Stimulated activated CD4-positive, alpha-beta T cell treated with anti-CD3 and anti-CD28 coated beads, Interleukin-1b, Interleukin-23, amount 100 ng/mL, for 4 hours (primary cell): ENCODE measurements around the gene ANKLE1.

ENCODE experiments used
- DNase-seq, 2 donors: peaks; one replicate each; pipeline ENCODE4 v3.0.0-alpha.2; 2020; ENCODE audit warnings: low read depth in 2 of 2

The ANKLE1 gene

DNA sequence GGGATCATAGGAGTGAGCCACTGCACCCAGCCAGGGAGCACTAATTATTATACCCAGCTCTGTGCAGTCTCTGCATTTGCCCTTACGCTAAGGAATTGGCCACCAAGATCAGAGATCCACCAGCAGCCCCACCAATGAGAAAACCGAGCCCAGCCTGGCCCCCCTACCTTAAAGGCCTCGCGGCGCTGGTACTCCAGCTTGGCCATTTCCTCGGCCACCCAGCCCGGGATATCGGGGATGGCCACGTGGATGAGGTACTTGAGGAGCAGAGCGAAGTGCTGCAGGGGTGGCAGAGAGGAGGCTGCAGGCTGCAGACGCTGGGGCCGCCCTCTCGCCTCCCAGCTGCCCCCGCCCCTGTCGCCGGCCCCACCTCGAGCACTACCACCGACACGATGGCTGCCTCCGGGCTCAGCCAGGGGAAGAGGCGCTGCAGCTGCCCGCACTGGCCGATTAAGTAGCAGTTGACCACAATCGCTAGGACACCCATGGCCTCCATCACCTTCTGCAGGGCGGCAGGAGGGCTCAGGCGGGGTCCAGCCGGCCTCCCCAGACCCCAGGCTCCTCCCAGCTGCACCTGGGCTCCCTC lies 45.5 kb downstream of the ANKLE1 start:
- no peak for DNase-seq

DNA sequence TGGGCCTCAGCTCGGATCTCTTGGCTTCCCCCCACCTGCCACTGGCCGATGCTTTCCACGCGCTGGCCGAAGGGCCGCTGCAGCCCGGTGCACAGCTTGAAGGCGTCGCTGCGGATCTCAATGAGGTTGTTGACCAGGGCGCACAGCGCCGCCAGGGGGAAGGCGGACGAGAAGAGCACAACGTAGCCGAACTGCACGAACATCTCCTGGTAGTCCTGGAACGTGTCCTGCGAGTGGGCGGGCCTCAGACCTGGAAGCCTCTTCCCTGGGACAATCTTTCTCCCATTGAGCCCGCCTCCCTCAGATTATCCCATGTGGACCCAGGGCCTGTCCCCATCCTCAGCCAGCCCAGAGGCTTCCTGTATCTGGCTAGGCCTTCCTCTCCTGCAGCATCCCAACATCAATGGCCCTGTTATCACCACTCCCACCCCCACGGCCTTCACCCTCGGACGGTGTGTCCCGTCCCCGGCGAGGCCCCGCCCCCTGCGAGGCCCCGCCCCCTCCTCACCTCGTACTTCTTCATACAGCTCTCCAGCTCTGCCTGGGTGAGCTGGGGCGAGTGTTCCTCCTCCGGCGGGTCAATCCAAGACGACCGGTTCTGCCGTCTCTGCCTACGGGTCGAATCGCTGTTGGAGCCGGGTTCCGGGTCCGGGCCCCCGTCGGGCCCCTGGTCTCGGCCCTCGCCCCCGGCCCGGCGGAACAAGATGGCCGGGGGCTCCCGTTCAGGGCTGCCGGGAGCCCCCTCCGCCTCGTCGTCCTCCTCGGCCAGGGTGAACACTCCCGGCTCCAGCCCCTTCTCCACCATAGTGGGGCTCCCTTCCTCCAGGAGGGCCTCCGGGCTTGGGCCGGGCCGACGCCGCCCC lies 46.2 kb downstream of the ANKLE1 start:
- peak; percentile 47 to 62 for DNase-seq

DNA sequence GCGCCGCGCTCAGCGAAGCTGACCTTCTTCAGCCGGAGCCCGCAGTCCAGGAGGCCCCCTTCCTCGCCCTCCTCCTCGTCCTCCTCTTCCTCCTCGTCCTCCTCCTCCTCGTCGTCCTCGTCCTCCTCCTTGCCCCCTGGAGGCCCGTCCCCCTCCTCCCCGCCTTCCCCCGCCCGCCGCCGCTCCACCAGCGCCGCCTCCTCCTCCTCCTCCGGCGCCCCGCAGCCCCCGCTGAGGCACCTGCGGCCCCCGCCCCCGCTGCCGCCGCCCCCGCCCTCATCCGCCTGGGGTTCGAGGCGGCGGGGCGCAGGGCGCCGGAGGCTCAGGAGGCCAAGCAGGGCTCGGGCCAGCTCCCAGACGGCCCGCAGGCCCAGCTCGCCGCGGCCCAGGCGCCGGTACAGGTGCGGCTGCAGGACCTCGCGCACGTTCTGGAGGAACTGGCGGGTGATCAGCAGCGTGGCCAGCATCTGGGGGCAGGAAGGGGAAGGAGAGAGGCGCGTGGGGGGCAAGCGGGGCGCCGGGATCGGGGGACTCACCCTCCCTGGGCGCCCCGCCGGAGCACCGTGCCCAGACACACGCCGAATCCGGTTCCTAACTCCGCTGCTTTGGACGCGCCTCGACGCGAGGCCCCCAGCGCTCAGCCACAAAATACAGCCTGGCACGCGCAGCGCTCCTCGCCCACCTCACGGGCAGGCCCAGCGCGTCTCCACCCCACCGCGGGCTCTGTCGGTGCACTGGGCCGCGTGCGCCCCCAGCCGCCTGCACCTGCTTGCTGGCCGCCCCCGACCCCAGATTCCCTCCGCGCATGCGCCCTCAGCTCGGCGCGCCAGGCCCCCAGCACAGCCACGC lies 47.0 kb downstream of the ANKLE1 start:
- DNase-seq, result peak; percentile 47

DNA sequence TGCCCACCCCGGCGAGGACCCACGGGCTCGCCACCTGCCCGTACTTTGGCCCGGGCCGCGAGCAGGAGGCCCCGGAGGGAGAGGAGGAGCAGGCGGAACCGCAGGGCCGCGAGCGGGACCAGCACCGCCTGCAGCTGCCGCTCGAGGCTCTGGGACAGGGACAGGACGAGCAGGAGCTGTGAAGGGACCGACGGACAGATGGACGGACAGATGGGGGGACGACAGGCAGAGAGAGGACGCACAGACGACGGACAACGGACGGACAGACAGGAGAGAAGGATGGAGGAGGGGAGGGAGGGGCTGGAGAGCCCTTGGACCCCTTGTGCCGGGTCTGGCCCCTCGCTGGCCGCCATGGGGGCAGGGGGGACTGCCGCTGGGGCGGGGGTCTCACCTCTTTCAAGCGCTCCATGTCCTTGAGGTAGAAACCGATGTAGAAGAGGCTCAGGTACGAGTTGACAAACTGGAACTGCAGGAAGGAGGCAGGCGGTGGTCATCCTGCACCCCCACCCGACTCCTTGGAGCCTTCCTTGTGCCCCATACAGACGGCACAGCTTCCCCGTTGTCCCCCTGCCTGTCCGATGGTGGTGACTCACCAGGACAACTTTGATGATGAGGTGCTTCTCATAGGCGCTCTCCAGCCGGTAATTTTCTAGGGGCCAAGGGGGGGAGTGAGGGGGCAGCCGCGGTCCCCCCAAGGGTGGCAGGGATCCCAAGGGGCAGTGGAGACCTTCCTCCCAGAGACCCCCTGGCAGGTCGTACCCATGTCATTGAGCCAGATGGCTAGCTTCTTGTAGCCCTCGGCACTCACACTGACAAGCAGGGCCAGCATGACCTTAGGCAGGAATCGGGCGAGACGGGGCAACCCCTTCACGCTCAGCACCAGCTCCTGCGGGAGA lies 47.9 kb downstream of the ANKLE1 start:
- no peak for DNase-seq

DNA sequence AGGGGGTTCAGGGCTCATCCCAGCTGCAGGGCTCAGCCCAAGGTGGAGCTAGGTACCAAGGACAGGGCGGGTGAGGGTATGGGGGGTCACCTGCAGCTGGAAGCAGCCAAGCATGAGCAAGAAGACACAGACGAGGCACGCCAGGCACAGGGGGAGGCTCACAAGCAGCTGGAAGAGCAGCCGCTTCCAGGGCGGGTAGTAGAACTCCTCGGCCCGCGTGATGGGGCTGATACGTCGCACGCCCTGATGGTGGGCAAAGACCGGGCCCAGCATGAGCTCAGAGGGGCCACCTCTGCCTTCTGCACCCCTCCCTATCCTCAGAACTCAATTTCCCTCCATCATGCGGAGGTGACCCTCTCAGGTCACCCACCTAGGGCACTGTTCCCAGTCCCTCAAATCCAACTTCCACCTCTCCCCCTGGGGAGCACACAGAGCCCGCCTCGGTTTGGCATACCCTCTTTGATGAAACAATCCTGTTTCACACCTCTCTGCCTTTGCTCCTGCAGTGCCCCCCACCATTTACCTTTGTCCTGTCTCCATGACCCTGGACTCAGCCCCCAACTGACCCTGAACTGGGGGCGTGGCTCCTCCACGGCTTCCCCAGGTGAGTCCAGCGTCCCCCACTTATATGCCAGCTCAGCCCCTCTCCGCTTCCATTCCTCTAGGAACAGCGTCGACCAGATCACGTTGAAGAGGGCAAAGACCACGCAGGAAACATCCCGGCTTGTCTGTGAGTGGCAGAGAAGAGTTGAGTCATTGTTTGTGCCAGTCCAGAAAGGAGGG lies 48.8 kb downstream of the ANKLE1 start:
- DNase-seq, result no peak

DNA sequence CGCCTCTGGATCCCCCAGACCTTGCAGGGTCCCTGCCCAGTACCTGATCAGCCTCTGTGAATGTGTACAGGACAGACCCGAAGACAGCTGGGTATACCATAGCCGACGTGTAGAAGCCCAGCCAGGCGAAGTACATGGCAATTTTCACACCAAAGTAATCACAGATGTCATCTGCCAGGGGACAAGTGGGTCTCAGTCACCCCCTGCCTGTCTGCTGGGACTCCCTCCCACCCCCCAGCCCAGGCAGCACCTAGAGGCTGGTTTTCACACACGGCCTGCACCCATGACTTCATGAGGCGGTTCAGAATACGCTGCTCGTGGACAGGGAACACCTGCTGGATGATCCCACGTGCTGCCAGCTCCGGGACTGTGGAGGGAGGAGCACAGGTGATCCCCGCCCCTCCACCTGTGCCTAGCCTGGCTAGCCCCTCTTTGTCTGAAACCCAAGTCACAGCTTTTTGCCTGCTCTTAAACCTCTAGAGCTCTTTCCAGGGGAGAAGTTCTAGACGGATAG lies 49.4 kb downstream of the ANKLE1 start:
- no peak for DNase-seq

DNA sequence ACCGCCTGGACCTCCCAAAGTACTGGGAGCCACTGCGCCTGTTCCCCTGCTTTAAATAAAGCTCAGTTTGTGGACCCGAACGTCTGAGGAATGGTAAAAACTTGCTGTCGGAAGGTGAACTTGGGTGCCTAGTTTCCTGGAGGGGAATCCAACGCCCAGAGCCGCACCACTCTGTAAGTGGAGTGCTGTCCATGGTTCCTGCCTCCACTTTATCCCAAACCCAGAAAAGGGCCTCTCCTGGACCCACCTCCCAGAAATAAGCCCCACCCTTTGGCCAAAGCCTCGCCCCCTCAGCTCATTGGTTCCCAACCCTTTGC lies 50.6 kb downstream of the ANKLE1 start:
- no peak for DNase-seq

DNA sequence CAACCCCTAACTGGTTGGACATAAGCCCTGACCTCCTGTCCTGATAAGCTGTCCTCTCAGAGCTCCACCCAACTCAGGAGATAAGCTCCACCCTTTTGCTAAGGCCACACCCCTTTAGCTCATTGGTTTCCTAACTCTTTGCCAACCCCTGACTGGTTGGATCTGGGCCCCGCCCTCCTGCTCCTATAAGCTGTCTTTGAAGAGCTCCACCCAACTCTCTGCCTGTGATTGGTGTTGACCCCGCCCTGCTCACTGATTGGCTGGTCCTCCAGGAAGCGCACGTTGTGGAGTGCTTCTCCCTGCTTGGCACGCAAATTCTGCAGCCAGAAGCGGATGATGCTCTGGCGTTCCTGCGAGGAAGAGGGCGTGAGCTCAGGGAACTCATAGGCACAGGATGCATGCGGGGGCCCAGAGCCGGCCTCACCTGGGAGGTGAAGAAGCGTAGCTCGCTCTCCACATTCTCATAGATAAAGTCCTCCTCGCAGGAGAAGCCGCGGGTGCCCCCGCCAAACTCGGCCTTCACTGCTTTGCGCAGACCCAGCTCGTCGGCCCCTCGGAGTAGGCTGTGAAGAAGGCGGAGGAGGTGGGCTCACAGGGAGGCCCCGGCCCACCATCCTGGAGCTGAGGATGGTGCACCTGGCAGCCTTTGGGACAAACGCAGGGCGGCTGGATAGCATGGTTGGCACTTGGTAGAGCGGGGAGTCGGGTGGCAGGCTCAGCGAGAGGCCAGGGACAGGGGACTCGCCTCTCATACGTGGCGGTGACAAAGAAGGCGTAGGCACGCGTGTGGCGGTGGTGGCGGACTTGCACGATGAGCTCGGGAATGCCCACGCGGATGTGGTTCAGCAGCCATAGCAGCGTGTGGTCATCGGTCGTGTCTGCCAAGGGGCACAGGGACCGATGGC lies 51.2 kb downstream of the ANKLE1 start:
- DNase-seq, result no peak

DNA sequence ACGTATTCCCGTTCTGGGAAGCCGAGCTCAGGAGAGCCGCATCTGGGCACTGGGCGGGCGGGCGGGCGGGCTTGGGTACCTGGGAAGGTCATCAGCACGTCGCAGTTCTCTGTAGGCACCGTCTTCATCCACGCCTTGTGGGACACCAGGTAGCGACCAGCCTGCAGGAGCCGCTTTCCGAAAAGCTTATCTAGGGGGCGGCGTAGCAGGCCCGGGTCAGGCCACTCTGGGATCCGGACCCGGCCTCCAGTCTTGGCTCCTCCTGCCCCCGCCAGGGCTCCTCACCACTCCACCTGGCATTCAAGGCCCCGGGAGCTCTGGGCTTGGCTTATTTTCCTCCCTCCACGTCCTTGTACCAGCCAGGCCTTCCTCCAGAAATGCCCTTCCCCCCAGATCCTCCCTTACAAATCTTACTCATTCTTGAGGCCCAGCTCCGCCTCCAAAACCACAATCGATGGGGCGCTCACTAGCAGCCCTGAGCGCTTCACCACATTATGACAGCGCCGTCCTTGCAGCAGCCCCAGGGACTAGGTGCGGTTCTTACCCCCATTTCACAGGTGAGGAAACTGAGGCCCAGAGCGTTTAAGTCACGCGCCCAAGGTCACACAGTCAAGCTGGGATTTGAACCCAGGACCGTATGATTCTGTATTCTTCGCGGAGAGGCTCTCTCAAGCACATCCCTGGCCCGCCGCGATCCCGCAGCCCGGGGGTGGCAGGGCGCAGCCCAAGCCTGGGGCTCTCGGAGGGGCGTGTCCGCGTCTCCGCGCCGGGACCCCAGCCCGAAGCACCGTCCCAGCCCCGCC lies 52.1 kb downstream of the ANKLE1 start:
- peak; percentile 58 to 62 for DNase-seq

DNA sequence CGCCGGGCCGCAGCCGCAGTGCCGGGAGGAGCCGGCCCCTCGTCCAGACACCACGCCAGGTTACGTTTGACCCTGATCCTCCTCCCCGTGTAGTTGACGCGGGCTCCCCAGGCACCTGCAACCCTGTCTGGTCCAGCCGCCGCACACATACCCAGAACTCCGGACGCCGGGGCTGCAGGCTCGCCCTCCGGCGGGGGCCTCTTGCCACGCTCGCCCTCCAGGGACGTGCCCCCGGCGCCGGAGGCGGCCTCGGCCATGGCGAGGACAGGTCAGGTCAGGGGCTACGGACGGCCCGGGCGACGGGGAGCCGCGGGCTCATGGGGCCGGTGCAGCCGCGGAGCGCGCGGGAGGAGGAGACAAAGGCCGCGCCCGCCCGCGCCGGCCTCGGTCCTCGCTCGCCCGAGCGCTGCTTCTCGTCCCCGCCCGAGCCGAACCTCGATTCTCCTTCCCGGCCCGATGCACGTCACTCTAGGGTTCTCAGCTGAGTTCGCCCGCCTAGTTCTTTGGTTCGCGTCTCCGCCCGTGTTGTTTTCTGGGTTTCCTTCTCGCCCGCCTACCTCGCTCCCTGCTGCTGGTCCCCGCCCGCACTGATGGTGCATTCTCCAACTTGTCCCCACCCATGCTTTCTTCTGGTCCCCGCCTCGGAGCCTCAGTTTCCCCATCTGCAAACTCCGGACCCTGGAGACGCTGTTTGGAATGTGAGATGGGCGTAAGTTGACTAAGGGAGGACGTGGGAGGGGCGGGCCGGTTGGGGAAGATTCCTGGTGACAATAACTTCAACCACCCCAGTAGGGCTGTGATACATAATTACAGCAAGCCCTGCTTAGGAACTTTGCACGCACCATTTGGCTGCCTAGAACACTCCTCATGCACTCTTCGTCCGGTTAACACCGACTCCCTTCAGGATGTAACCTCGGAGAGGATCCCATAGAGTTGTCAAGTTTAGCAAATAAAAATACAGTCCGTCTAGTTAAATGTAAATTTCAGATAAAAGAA lies 53.0 kb downstream of the ANKLE1 start, which contains the start of gene ANO8:
ANO8 (minus strand) TSS at position 442 of the 996 bp plus-strand sequence; CDS start at position 257, 185 bp downstream.
- DNase-seq, result peak; percentile 96

DNA sequence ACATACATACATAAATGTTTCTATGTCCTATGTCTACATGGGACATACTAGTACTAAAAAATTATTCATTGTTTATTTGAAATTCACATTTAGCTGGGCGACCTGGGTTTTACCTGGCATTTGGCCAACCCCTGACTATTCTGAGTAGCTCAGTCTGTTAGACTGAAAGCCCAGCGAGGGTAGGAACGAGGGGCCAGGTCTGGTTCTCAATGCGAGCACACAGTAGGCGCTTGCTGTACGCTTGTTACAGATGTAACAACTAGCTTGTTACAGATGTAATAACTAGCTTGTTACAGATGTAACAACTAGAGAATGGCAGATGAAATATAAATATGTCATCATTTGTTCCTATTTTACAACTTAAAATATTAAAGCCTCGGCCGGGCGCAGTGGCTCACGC lies 53.9 kb downstream of the ANKLE1 start:
- no peak for DNase-seq
